CD4-positive, alpha-beta T cell (primary cell): ENCODE measurements around the gene GAS6. TPM values are rescaled to one million over a fixed set of nuclear protein-coding genes. Genes with fewer than 3 reads are reported as not detected.

Experiments
- ATAC-seq: fragments of 200-7000 bp; cut with Tn5 transposase; one replicate; pipeline ENCODE4 v1.10.0; 2022; ENCODE audit warnings: mild to moderate bottlenecking; ENCODE audit not compliant: poor library complexity
- CTCF ChIA-PET: fragments of 350-600 bp; sonication (Branson Sonifier 250); formaldehyde crosslinking; loops from one replicate; lab custom pipeline; 2021; ENCODE audit warnings: antibody characterized with exemption, inconsistent platforms; lab: Charles Lee
- POLR2A ChIA-PET: fragments of 350-600 bp; sonication (Branson Sonifier 250); formaldehyde crosslinking; loops from one replicate; lab custom pipeline; 2021; ENCODE audit warnings: antibody characterized with exemption, inconsistent platforms; lab: Charles Lee
- DNase-seq, 14 experiments: peaks; one replicate each; pipeline ENCODE4 v3.0.0-alpha.2; 2013 to 2020; ENCODE audit warnings: mixed read lengths in 2 of 14
- H3K27ac ChIP-seq, 2 donors: one replicate each; pipeline versions ENCODE4 v1.5.1 to v1.7.0; 2013; ENCODE audit warnings: low read length in 2 of 2, low read depth in 1 of 2, mild to moderate bottlenecking in 1 of 2
- H3K27me3 ChIP-seq, 2 experiments: 1 replicate in 1 of 2; 2 replicates in 1 of 2; pipeline versions ENCODE4 v1.6.1 to v1.7.0; 2013; ENCODE audit warnings: low read length in 2 of 2, control low read depth in 1 of 2, mild to moderate bottlenecking in 1 of 2, moderate library complexity in 1 of 2; ENCODE audit not compliant: insufficient read depth in 2 of 2, control insufficient read depth in 1 of 2
- H3K36me3 ChIP-seq: one replicate; pipeline ENCODE4 v1.6.1; 2013; ENCODE audit warnings: low read length, control low read depth; ENCODE audit not compliant: insufficient read depth
- H3K4me1 ChIP-seq: one replicate; pipeline ENCODE4 v1.6.1; 2013; ENCODE audit warnings: low read length, control low read depth; ENCODE audit not compliant: insufficient read depth
- H3K4me3 ChIP-seq: one replicate; pipeline ENCODE4 v1.5.1; 2013; ENCODE audit warnings: mild to moderate bottlenecking, low read length, moderate library complexity
- H3K9me3 ChIP-seq, 2 experiments: 1 replicate in 1 of 2; 2 replicates in 1 of 2; pipeline versions ENCODE4 v1.6.1 to v1.7.0; 2013; ENCODE audit warnings: low read length in 2 of 2, mild to moderate bottlenecking in 2 of 2, control low read depth in 1 of 2, moderate library complexity in 1 of 2; ENCODE audit not compliant: control insufficient read depth in 1 of 2, insufficient read depth in 1 of 2
- H3K27ac Mint-ChIP-seq: one replicate; pipeline ENCODE4 v1.8.0; 2020; ENCODE audit warnings: mixed read lengths
- H3K27me3 Mint-ChIP-seq: one replicate; pipeline ENCODE4 v1.8.0; 2021; ENCODE audit warnings: mixed read lengths
- H3K36me3 Mint-ChIP-seq: one replicate; pipeline ENCODE4 v1.8.0; 2021; ENCODE audit warnings: low read depth, mixed read lengths
- H3K4me1 Mint-ChIP-seq: one replicate; pipeline ENCODE4 v1.8.0; 2021; ENCODE audit warnings: low read depth, mixed read lengths
- H3K4me3 Mint-ChIP-seq: one replicate; pipeline ENCODE4 v1.8.0; 2020; ENCODE audit warnings: mild to moderate bottlenecking, mixed read lengths
- H3K9me3 Mint-ChIP-seq: one replicate; pipeline ENCODE4 v1.8.0; 2020; ENCODE audit warnings: mixed read lengths
- intact Hi-C, 2 experiments: fragments of 100-400 bp; cut with DNase I in 1 of 2; cut with micrococcal nuclease in 1 of 2; formaldehyde crosslinking; loops; one replicate each; pipeline versions ENCODE4 v1.15.1 to v1.9.0; 2023 to 2025; cut with DNase I, micrococcal nuclease
- total RNA-seq, 174 experiments: library from RNA in 2 of 174; stranded (reverse) in 2 of 174; gene quantifications; one replicate each; pipeline ENCODE4 v1.2.3 and lab custom pipeline; 2021 to 2026
- TF ChIP-seq, protein P1 (sequence below): fragments of 200-600 bp; IDR thresholded peaks from one replicate; pipeline ENCODE4 v1.8.0; 2022; ENCODE audit warnings: antibody characterized with exemption, mild to moderate bottlenecking

The GAS6 gene
- total RNA-seq, 2 experiments from 2014 or later, result 0.52 to 1.0 TPM

DNA sequence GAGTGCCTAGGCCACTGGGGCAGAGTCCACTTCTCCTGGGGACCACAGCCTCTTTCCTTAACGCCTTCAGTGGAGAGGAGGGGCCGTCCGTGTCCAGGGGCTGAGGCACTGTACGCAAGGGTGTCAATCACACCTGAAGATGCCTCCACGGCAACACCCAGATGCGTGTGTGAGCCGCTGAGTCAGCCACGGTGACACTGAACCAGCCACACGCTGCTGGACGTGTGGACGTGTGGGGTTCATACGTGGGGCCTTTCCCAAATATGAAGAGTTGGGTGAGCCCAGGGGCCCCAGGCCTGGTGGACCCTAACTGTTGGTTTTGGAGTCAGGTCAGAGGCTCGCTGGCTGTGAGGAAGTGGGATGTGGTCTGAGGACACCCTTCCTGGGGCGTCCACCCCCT is 53.2 kb downstream of the GAS6 start:
- peaks cover 2% of the 10 kb centered on the region for H3K4me1 ChIP-seq
- Mint-ChIP-seq H3K27ac (no peak overlapping the region), H3K36me3 (peaks cover 3% of the 10 kb centered on the region), H3K4me1 (peaks cover 4% of the 10 kb centered on the region), H3K4me3 (no peak overlapping the region), H3K27me3 (no peaks in the 10 kb centered on the region), H3K9me3 (no peaks in the 10 kb centered on the region)
- no peaks in the 10 kb centered on the region for H3K36me3 ChIP-seq
- ChIA-PET CTCF (no interaction called here), POLR2A (no interaction called here)
- intact Hi-C loops, result no loop called here
- H3K4me3 ChIP-seq, result no peak overlapping the region
- no peak for ATAC-seq
- TF ChIP-seq, protein P1, sequence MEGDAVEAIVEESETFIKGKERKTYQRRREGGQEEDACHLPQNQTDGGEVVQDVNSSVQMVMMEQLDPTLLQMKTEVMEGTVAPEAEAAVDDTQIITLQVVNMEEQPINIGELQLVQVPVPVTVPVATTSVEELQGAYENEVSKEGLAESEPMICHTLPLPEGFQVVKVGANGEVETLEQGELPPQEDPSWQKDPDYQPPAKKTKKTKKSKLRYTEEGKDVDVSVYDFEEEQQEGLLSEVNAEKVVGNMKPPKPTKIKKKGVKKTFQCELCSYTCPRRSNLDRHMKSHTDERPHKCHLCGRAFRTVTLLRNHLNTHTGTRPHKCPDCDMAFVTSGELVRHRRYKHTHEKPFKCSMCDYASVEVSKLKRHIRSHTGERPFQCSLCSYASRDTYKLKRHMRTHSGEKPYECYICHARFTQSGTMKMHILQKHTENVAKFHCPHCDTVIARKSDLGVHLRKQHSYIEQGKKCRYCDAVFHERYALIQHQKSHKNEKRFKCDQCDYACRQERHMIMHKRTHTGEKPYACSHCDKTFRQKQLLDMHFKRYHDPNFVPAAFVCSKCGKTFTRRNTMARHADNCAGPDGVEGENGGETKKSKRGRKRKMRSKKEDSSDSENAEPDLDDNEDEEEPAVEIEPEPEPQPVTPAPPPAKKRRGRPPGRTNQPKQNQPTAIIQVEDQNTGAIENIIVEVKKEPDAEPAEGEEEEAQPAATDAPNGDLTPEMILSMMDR, result no peak
- H3K9me3 ChIP-seq, result peaks cover 15 to 35% of the 10 kb centered on the region in 2 experiments
- no peak overlapping the region for H3K27ac ChIP-seq
- DNase-seq, result no peak
- H3K27me3 ChIP-seq, result no peaks in the 10 kb centered on the region

DNA sequence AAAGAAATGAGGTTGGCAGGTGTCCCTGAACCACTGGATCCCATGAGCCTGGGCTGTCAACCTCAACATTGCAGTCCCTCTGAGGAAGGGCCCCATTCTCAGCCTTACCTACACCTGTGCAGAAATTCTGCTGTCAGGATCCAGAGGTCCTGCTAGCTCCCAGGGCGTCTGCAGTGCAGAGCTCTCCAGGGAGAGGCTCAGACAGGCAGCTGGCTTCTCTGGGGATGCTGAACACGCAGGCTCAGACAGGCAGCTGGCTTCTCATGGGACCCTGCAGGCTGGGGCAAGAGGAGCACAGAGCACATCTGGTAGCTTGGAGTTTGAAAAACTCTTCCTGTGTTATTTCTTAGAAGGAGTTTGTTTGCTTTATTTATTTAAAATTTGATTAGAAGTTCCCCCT is 53.9 kb downstream of the GAS6 start:
- H3K9me3 Mint-ChIP-seq, result no peaks in the 10 kb centered on the region
- no peaks in the 10 kb centered on the region for H3K27me3 Mint-ChIP-seq
- H3K36me3 ChIP-seq, result no peaks in the 10 kb centered on the region
- no peaks in the 10 kb centered on the region for H3K4me1 ChIP-seq
- no peaks in the 10 kb centered on the region for H3K27me3 ChIP-seq
- intact Hi-C loops, result no loop called here
- DNase-seq (no peak), ATAC-seq (no peak)
- no peak overlapping the region for H3K27ac ChIP-seq
- POLR2A ChIA-PET, result no interaction called here
- H3K4me3 Mint-ChIP-seq, result no peak overlapping the region
- TF ChIP-seq, protein P1, result no peak
- peaks cover 15 to 37% of the 10 kb centered on the region in 2 experiments for H3K9me3 ChIP-seq
- H3K4me1 Mint-ChIP-seq, result no peaks in the 10 kb centered on the region
- H3K4me3 ChIP-seq, result no peak overlapping the region
- no peak overlapping the region for H3K27ac Mint-ChIP-seq
- no peaks in the 10 kb centered on the region for H3K36me3 Mint-ChIP-seq
- CTCF ChIA-PET, result no interaction called here

DNA sequence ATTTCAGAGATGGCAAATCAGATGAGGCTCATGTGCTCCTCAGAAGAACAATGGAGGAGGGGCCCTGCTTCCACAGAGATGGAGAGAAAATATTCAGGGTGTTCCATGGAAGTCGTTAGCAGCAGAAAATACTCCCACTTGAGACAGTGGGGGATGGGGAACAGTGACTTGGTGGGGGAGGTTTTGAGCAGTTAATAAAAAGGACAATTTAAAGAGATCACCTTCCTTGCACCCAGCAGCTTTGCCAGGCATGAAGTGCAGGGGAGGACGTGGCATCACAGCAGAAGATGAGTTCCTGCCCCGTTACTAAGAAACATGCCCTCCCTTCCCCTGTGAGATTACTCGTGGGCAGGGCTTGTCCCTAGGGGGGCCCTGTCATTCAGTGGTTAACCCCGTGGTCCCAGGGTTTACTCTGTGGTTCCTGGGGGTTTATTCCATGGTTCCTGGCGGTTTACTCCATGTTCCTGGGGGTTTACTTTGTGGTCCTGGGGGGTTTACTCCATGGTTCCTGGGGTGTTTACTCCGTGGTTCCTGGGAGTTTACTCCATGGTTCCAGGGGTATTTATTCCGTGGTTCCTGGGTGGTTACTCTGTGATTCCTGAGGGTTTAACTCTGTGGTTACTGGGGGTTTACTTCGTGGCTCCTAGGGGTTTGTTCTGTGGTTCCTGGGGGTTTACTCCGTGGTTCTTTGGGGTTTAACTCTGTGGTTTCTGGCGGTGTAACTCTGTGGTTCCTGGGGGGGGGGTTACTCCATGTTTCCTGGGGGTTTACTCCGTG is 55.6 kb downstream of the GAS6 start:
- ChIA-PET CTCF (no interaction called here), POLR2A (no interaction called here)
- Histone ChIP-seq H3K27ac (no peak overlapping the region), H3K36me3 (no peaks in the 10 kb centered on the region), H3K4me3 (no peak overlapping the region), H3K9me3 (peaks cover 15 to 37% of the 10 kb centered on the region in 2 experiments), H3K27me3 (no peaks in the 10 kb centered on the region), H3K4me1 (no peaks in the 10 kb centered on the region)
- TF ChIP-seq, protein P1, result no peak
- Mint-ChIP-seq H3K9me3 (no peaks in the 10 kb centered on the region), H3K27me3 (no peaks in the 10 kb centered on the region), H3K4me3 (no peak overlapping the region), H3K36me3 (no peaks in the 10 kb centered on the region), H3K4me1 (no peaks in the 10 kb centered on the region), H3K27ac (no peak overlapping the region)
- intact Hi-C loops, result no loop called here
- no peak for DNase-seq
- ATAC-seq, result no peak
